IPS DF 6.9 (cell line): ENCODE data around the gene UQCC2.

Experiments used
- DNase-seq: peaks from one replicate; pipeline ENCODE4 v3.0.0-alpha.2; 2013; ENCODE audit warnings: low read depth, low spot score
- H3K27ac ChIP-seq: one replicate; pipeline ENCODE4 v1.5.1; 2013; ENCODE audit warnings: low read length, control low read depth
- H3K27me3 ChIP-seq: 2 replicates; pipeline ENCODE4 v1.6.1; 2013; ENCODE audit warnings: mild to moderate bottlenecking, low read length; ENCODE audit not compliant: control insufficient read depth, insufficient read depth
- H3K36me3 ChIP-seq: 2 replicates; pipeline ENCODE4 v1.6.1; 2013; ENCODE audit warnings: low read length; ENCODE audit not compliant: control insufficient read depth, insufficient read depth
- H3K4me1 ChIP-seq: 2 replicates; pipeline ENCODE4 v1.6.1; 2013; ENCODE audit warnings: low read length; ENCODE audit not compliant: control insufficient read depth, insufficient read depth
- H3K4me3 ChIP-seq: 2 replicates; pipeline ENCODE4 v1.5.1; 2013; ENCODE audit warnings: mild to moderate bottlenecking, low read length
- H3K9me3 ChIP-seq: 2 replicates; pipeline ENCODE4 v1.6.1; 2013; ENCODE audit warnings: low read length, inconsistent platforms; ENCODE audit not compliant: control insufficient read depth, insufficient read depth
- WGBS: extraction: QIAGEN DNeasy Blood & Tissue Kit; methylation state at CpG from one replicate; pipeline ENCODE4 v1.1.7; 2013; ENCODE audit warnings: mixed read lengths, missing lambda C conversion rate; ENCODE audit not compliant: insufficient read length, insufficient coverage; 5-methylcytosine and 5-hydroxymethylcytosine counted together

UQCC2 gene

GRCh38 chr6:33751771-33752645 is 40.5 kb upstream of the UQCC2 start:
- Histone ChIP-seq H3K27ac (no peak overlapping the region), H3K4me3 (no peak overlapping the region), H3K27me3 (no peaks in the 10 kb centered on the region), H3K9me3 (no peaks in the 10 kb centered on the region), H3K36me3 (no peaks in the 10 kb centered on the region), H3K4me1 (peaks cover 4% of the 10 kb centered on the region; the same call in 1 of the 2 replicates)
- no peak for DNase-seq
- WGBS = no CpG with 5 or more reads among the region's 15 CpGs

- no peak overlapping the region for H3K4me3 ChIP-seq
Observed at GRCh38 chr6:33750244-33750991, 38.9 kb upstream of the UQCC2 start.

GRCh38 chr6:33749401-33749800 is 37.9 kb upstream of the UQCC2 start:
- DNase-seq = no peak
- no peak overlapping the region for H3K4me3 ChIP-seq
- H3K4me1 ChIP-seq = peaks cover 16% of the 10 kb centered on the region
- H3K36me3 ChIP-seq = no peaks in the 10 kb centered on the region
- no peaks in the 10 kb centered on the region for H3K27me3 ChIP-seq
- no peak overlapping the region for H3K27ac ChIP-seq
- WGBS = no CpG with 5 or more reads among the region's 7 CpGs
- no peaks in the 10 kb centered on the region for H3K9me3 ChIP-seq

More at GRCh38 chr6:33750244-33750991, 38.9 kb upstream of the UQCC2 start:
- Histone ChIP-seq H3K27me3 (no peaks in the 10 kb centered on the region), H3K36me3 (no peaks in the 10 kb centered on the region), H3K9me3 (no peaks in the 10 kb centered on the region), H3K4me1 (peaks cover 16% of the 10 kb centered on the region), H3K27ac (no peak overlapping the region)
- no peak for DNase-seq
- no CpG with 5 or more reads among the region's 11 CpGs for WGBS

GRCh38 chr6:33748841-33749240 is 37.3 kb upstream of the UQCC2 start:
- no peaks in the 10 kb centered on the region for H3K36me3 ChIP-seq
- DNase-seq = no peak
- no peaks in the 10 kb centered on the region for H3K27me3 ChIP-seq
- peaks cover 17% of the 10 kb centered on the region for H3K4me1 ChIP-seq
- WGBS = no CpG with 5 or more reads among the region's 4 CpGs
- H3K27ac ChIP-seq = no peak overlapping the region
- no peaks in the 10 kb centered on the region for H3K9me3 ChIP-seq
- H3K4me3 ChIP-seq = no peak overlapping the region

GRCh38 chr6:33747823-33748222 is 36.3 kb upstream of the UQCC2 start:
- DNase-seq = no peak
- no CpG with 5 or more reads among the region's 5 CpGs for WGBS
- no peaks in the 10 kb centered on the region for H3K9me3 ChIP-seq
- peaks cover 17% of the 10 kb centered on the region for H3K4me1 ChIP-seq
- H3K4me3 ChIP-seq = no peak overlapping the region
- H3K36me3 ChIP-seq = no peaks in the 10 kb centered on the region
- H3K27ac ChIP-seq = no peak overlapping the region
- H3K27me3 ChIP-seq = no peaks in the 10 kb centered on the region

- Histone ChIP-seq H3K4me1 (peaks cover 18% of the 10 kb centered on the region), H3K9me3 (no peaks in the 10 kb centered on the region), H3K27me3 (no peaks in the 10 kb centered on the region), H3K4me3 (no peak within 1 kb of the TSS), H3K27ac (no peak within 1 kb of the TSS), H3K36me3 (no peaks in the 10 kb centered on the region)
- no peak for DNase-seq
- WGBS = no CpG with 5 or more reads among the region's 10 CpGs
Observed at GRCh38 chr6:33746651-33747100, 35.2 kb upstream of the UQCC2 start, which contains the start of gene IP6K3. TSS of gene IP6K3 (minus strand) at chr6:33746905. CDS start at chr6:33735476, 11,429 bp downstream.

GRCh38 chr6:33746036-33746600 is 34.6 kb upstream of the UQCC2 start:
- Histone ChIP-seq H3K4me1 (peaks cover 18% of the 10 kb centered on the region), H3K36me3 (no peaks in the 10 kb centered on the region), H3K9me3 (no peaks in the 10 kb centered on the region), H3K27ac (no peak overlapping the region), H3K4me3 (no peak overlapping the region), H3K27me3 (no peaks in the 10 kb centered on the region)
- DNase-seq = no peak
- WGBS = no CpG with 5 or more reads among the region's 14 CpGs

GRCh38 chr6:33745548-33745947 is 34.0 kb upstream of the UQCC2 start:
- no peaks in the 10 kb centered on the region for H3K27me3 ChIP-seq
- H3K9me3 ChIP-seq = no peaks in the 10 kb centered on the region
- WGBS = no CpG with 5 or more reads among the region's 7 CpGs
- H3K4me1 ChIP-seq = peaks cover 18% of the 10 kb centered on the region
- H3K4me3 ChIP-seq = no peak overlapping the region
- no peak overlapping the region for H3K27ac ChIP-seq
- DNase-seq = no peak
- H3K36me3 ChIP-seq = no peaks in the 10 kb centered on the region

- no peaks in the 10 kb centered on the region for H3K9me3 ChIP-seq
- DNase-seq = no peak
- peaks cover 18% of the 10 kb centered on the region for H3K4me1 ChIP-seq
- no peaks in the 10 kb centered on the region for H3K27me3 ChIP-seq
- no peaks in the 10 kb centered on the region for H3K36me3 ChIP-seq
- no peak overlapping the region for H3K4me3 ChIP-seq
- no peak overlapping the region for H3K27ac ChIP-seq
- no CpG with 5 or more reads among the region's 13 CpGs for WGBS
Observed at GRCh38 chr6:33744895-33745546, 33.5 kb upstream of the UQCC2 start.
